ENCODE measurements around the gene UQCRFS1. TPM values are rescaled to one million over a fixed set of nuclear protein-coding genes. Genes with fewer than 3 reads are reported as not detected.
"Not testable (repeated sequence)": the region's sequence is repeated elsewhere in the genome, so short reads cannot be mapped to it uniquely, and the experiment has no call there.

The UQCRFS1 gene
- total RNA-seq, 1 experiment from 2014 or later: 44.0 TPM

DNA sequence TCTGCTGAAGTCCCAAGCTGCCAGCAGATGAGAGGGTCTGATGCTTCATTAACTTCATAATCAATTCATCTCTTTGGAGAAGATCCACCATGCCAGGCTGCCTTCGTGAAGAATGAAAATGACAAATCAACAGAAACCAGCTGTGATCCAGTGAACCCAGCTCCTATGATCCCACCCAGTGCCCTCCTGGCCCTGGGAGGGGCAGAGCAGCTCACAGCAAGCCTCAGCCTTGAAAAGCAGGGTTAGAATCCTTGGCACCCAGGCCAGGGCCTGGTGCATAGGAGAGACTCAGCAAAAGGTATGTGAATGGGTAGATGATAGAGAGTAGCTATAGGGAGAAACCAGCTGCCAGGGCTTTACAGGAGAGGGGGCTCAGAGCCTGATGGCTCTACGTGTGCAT is 43.6 kb upstream of the UQCRFS1 start:
- H3K4me1 Mint-ChIP-seq (ENCODE audit: low read depth, unreplicated experiment): no peaks in the 10 kb centered on the region
- no peak for DNase-seq
- TF ChIP-seq CTCF (IDR thresholded peaks at IDR 0.05; ENCODE audit: insufficient read depth in 1 of 2, low read depth in 1 of 2, low read length in 1 of 2, severe bottlenecking in 1 of 2, unreplicated experiment in 1 of 2): no peak
- H3K36me3 Mint-ChIP-seq (ENCODE audit: insufficient read depth, unreplicated experiment): no peaks in the 10 kb centered on the region
- intact Hi-C loops (cut with micrococcal nuclease; ENCODE audit: unreplicated experiment): no loop called here
- POLR2A ChIA-PET: no interaction called here
- no peak overlapping the region for H3K27ac Mint-ChIP-seq (ENCODE audit: unreplicated experiment)
- Histone ChIP-seq H3K36me3 (ENCODE audit: control insufficient read depth, insufficient read depth, low read length) (no peaks in the 10 kb centered on the region), H3K9me3 (no peaks in the 10 kb centered on the region), H3K27me3 (replicated peaks; ENCODE audit: control insufficient read depth, insufficient read depth, low read length) (no peaks in the 10 kb centered on the region), H3K4me1 (no peaks in the 10 kb centered on the region), H3K4me3 (ENCODE audit: low read depth, low read length) (no peak overlapping the region)
- peaks cover 3% of the 10 kb centered on the region for H3K27me3 Mint-ChIP-seq (ENCODE audit: insufficient read depth, unreplicated experiment)
- CTCF ChIA-PET: no interaction called here
- no peaks in the 10 kb centered on the region for H3K9me3 Mint-ChIP-seq (ENCODE audit: unreplicated experiment)
- H3K4me3 Mint-ChIP-seq (ENCODE audit: unreplicated experiment): no peak overlapping the region
- BruUV-seq (replicated peaks): no TSS peak

- POLR2A ChIA-PET: no interaction called here
- Mint-ChIP-seq H3K36me3 (ENCODE audit: insufficient read depth, unreplicated experiment) (no peaks in the 10 kb centered on the region), H3K4me1 (ENCODE audit: low read depth, unreplicated experiment) (no peaks in the 10 kb centered on the region), H3K4me3 (ENCODE audit: unreplicated experiment) (no peak overlapping the region), H3K9me3 (ENCODE audit: unreplicated experiment) (no peaks in the 10 kb centered on the region), H3K27me3 (ENCODE audit: insufficient read depth, unreplicated experiment) (peaks cover 3% of the 10 kb centered on the region), H3K27ac (ENCODE audit: unreplicated experiment) (no peak overlapping the region)
- H3K9me3 ChIP-seq: no peaks in the 10 kb centered on the region
- no peaks in the 10 kb centered on the region for H3K27me3 ChIP-seq (replicated peaks; ENCODE audit: control insufficient read depth, insufficient read depth, low read length)
- H3K4me3 ChIP-seq (ENCODE audit: low read depth, low read length): no peak overlapping the region
- intact Hi-C loops (cut with micrococcal nuclease; ENCODE audit: unreplicated experiment): no loop called here
- DNase-seq: no peak
- TF ChIP-seq CTCF (IDR thresholded peaks at IDR 0.05; ENCODE audit: insufficient read depth in 1 of 2, low read depth in 1 of 2, low read length in 1 of 2, severe bottlenecking in 1 of 2, unreplicated experiment in 1 of 2): no peak
- CTCF ChIA-PET: no interaction called here
- H3K4me1 ChIP-seq: no peaks in the 10 kb centered on the region
- H3K36me3 ChIP-seq (ENCODE audit: control insufficient read depth, insufficient read depth, low read length): no peaks in the 10 kb centered on the region
- BruUV-seq (replicated peaks): no TSS peak
Observed at GRCh38 chr19:29255912-29256311, 43.0 kb upstream of the UQCRFS1 start.

- no peak for DNase-seq
- POLR2A ChIA-PET: no interaction called here
- H3K27me3 ChIP-seq (replicated peaks; ENCODE audit: control insufficient read depth, insufficient read depth, low read length): no peaks in the 10 kb centered on the region
- H3K27ac Mint-ChIP-seq (ENCODE audit: unreplicated experiment): no peak overlapping the region
- no peak for TF ChIP-seq CTCF (IDR thresholded peaks at IDR 0.05; ENCODE audit: insufficient read depth in 1 of 2, low read depth in 1 of 2, low read length in 1 of 2, severe bottlenecking in 1 of 2, unreplicated experiment in 1 of 2)
- H3K9me3 Mint-ChIP-seq (ENCODE audit: unreplicated experiment): no peaks in the 10 kb centered on the region
- H3K4me1 ChIP-seq: no peaks in the 10 kb centered on the region
- no peaks in the 10 kb centered on the region for H3K36me3 ChIP-seq (ENCODE audit: control insufficient read depth, insufficient read depth, low read length)
- no peaks in the 10 kb centered on the region for H3K9me3 ChIP-seq
- H3K4me3 Mint-ChIP-seq (ENCODE audit: unreplicated experiment): no peak overlapping the region
- H3K36me3 Mint-ChIP-seq (ENCODE audit: insufficient read depth, unreplicated experiment): no peaks in the 10 kb centered on the region
- H3K27me3 Mint-ChIP-seq (ENCODE audit: insufficient read depth, unreplicated experiment): peaks cover 3% of the 10 kb centered on the region
- intact Hi-C loops (cut with micrococcal nuclease; ENCODE audit: unreplicated experiment): no loop called here
- CTCF ChIA-PET: no interaction called here
- no peak overlapping the region for H3K4me3 ChIP-seq (ENCODE audit: low read depth, low read length)
- BruUV-seq (replicated peaks): no TSS peak
- H3K4me1 Mint-ChIP-seq (ENCODE audit: low read depth, unreplicated experiment): no peaks in the 10 kb centered on the region
Observed at GRCh38 chr19:29255006-29255405, 42.1 kb upstream of the UQCRFS1 start.

- DNase-seq; intact Hi-C loops (cut with micrococcal nuclease; ENCODE audit: unreplicated experiment); H3K4me3 Mint-ChIP-seq (ENCODE audit: unreplicated experiment); H3K27me3 ChIP-seq (replicated peaks; ENCODE audit: control insufficient read depth, insufficient read depth, low read length); H3K9me3 ChIP-seq; H3K9me3 Mint-ChIP-seq (ENCODE audit: unreplicated experiment); POLR2A ChIA-PET; H3K4me3 ChIP-seq (ENCODE audit: low read depth, low read length); H3K4me1 Mint-ChIP-seq (ENCODE audit: low read depth, unreplicated experiment); H3K27ac Mint-ChIP-seq (ENCODE audit: unreplicated experiment); H3K4me1 ChIP-seq; H3K36me3 Mint-ChIP-seq (ENCODE audit: insufficient read depth, unreplicated experiment); CTCF ChIA-PET; H3K36me3 ChIP-seq (ENCODE audit: control insufficient read depth, insufficient read depth, low read length); BruUV-seq (replicated peaks): not testable (repeated sequence)
- H3K27me3 Mint-ChIP-seq (ENCODE audit: insufficient read depth, unreplicated experiment): peaks cover 18% of the 10 kb centered on the region
Observed at GRCh38 chr19:29249798-29250197, 36.8 kb upstream of the UQCRFS1 start.
